DND-41 (cell line): ENCODE measurements around the gene FTO.

Experiments used
- ATAC-seq: fragments of 200-7000 bp; cut with Tn5 transposase; 3 replicates; pipeline ENCODE4 v1.9.1; 2021; ENCODE audit warnings: low read depth; ENCODE audit not compliant: insufficient read depth
- DNase-seq: peaks from one replicate; pipeline ENCODE4 v3.0.0-alpha.2; 2020
- H2AFZ ChIP-seq: 2 replicates; pipeline ENCODE4 v1.6.0; 2012; ENCODE audit warnings: low read depth, low read length
- H3K27ac ChIP-seq: 2 replicates; pipeline ENCODE4 v1.5.1; 2012; ENCODE audit warnings: low read length, inconsistent platforms
- H3K27me3 ChIP-seq: fragments of 200-600 bp; sonication (generic); 2 replicates; pipeline ENCODE4 v1.6.0; 2012; ENCODE audit warnings: low read length, mild to moderate bottlenecking, inconsistent platforms; ENCODE audit not compliant: insufficient read depth, poor library complexity
- H3K36me3 ChIP-seq: 2 replicates; pipeline ENCODE4 v1.5.1; 2012; ENCODE audit warnings: low read length, inconsistent platforms; ENCODE audit not compliant: insufficient read depth
- H3K4me1 ChIP-seq: 2 replicates; pipeline ENCODE4 v1.5.1; 2012; ENCODE audit warnings: mild to moderate bottlenecking, low read length; ENCODE audit not compliant: insufficient read depth
- H3K4me2 ChIP-seq: 2 replicates; pipeline ENCODE4 v1.6.0; 2012; ENCODE audit warnings: mild to moderate bottlenecking, moderate library complexity, low read length, inconsistent platforms; ENCODE audit not compliant: insufficient read depth
- H3K4me3 ChIP-seq, 2 experiments: fragments of 200-600 bp in 1 of 2; shearing (Covaris generic) in 1 of 2; 2 replicates each; pipeline ENCODE4 v1.5.1; 2012 to 2016; ENCODE audit warnings: inconsistent platforms in 2 of 2, low read length in 2 of 2, mild to moderate bottlenecking in 2 of 2, low read depth in 1 of 2, moderate library complexity in 1 of 2
- H3K79me2 ChIP-seq: 2 replicates; pipeline ENCODE4 v1.6.0; 2012; ENCODE audit warnings: low read length, inconsistent platforms; ENCODE audit not compliant: insufficient read depth
- H3K9ac ChIP-seq: 2 replicates; pipeline ENCODE4 v1.6.0; 2012; ENCODE audit warnings: low read depth, mild to moderate bottlenecking, inconsistent platforms, low read length, moderate library complexity
- H3K9me3 ChIP-seq: 2 replicates; pipeline ENCODE4 v1.5.1; 2012; ENCODE audit warnings: low read length, moderate library complexity, mild to moderate bottlenecking, inconsistent platforms; ENCODE audit not compliant: insufficient read depth, severe bottlenecking
- H4K20me1 ChIP-seq: 2 replicates; pipeline ENCODE4 v1.6.0; 2012; ENCODE audit warnings: low read length; ENCODE audit not compliant: insufficient read depth
- EZH2 ChIP-seq: IDR thresholded peaks from 3 replicates; pipeline ENCODE4 v1.6.1; 2012; ENCODE audit warnings: borderline replicate concordance, low read depth, mild to moderate bottlenecking, moderate library complexity, low read length, inconsistent platforms; ENCODE audit not compliant: severe bottlenecking
- TF ChIP-seq, protein P1 (sequence below): IDR thresholded peaks from 2 replicates; pipeline ENCODE4 v1.5.1; 2012; ENCODE audit warnings: borderline replicate concordance, low read length, moderate library complexity, mild to moderate bottlenecking; ENCODE audit not compliant: poor library complexity, severe bottlenecking; ENCODE audit errors: extremely low read depth

FTO gene

DNA sequence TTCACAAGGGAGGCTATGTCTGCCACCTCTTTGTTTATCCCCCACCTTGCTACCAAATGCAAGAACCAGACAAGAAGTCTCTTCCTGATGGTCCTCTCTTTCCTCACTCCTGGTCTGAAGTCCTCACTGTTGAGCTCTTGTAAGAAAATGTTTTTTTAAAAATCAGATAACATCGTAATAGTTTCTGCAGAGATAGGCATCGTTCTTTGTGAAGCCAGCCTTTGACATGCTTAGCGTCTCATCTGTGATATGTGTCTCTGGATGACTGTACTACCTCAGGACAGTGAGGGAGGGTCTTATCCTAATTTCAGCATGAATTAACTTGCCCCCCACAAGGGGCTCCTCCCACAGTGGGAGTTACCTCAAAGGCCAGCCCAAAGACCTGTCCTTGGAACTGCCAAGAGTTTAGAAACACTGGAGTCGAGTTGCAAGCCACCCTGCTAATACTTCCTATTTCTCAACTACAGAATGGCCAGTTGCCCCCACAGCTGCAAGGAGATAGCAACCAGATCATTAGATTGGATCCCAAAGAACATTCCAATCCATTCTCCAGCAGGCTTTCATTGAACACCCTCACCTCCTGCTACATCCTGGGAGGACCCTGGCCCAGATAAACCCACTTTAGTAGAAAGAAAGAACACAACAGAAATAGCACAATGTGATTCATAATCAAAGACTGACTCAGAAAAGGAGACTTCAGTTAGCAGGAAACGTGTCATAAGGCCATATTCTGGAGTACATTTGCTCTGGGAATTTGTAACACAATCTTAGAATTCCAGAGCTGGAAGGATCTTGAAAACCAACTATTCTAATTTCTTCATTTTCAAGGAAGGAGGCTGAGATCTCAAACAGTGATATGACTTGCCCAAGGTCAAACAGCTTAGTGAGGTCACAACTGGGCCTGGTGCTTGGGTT, 431.7 kb downstream of the FTO start:
- Histone ChIP-seq H3K4me1 (peaks cover 15% of the 10 kb centered on the region), H3K36me3 (no peaks in the 10 kb centered on the region), H3K9ac (no peak overlapping the region), H3K9me3 (no peaks in the 10 kb centered on the region), H4K20me1 (no peaks in the 10 kb centered on the region), H3K4me2 (no peak overlapping the region), H3K27me3 (no peaks in the 10 kb centered on the region), H3K27ac (no peak overlapping the region; the same call in 1 of the 2 replicates), H3K4me3 (no peak overlapping the region), H3K79me2 (no peaks in the 10 kb centered on the region), H2AFZ (no peak overlapping the region)
- no peak for ATAC-seq
- TF ChIP-seq EZH2: no peak
- TF ChIP-seq, protein P1, sequence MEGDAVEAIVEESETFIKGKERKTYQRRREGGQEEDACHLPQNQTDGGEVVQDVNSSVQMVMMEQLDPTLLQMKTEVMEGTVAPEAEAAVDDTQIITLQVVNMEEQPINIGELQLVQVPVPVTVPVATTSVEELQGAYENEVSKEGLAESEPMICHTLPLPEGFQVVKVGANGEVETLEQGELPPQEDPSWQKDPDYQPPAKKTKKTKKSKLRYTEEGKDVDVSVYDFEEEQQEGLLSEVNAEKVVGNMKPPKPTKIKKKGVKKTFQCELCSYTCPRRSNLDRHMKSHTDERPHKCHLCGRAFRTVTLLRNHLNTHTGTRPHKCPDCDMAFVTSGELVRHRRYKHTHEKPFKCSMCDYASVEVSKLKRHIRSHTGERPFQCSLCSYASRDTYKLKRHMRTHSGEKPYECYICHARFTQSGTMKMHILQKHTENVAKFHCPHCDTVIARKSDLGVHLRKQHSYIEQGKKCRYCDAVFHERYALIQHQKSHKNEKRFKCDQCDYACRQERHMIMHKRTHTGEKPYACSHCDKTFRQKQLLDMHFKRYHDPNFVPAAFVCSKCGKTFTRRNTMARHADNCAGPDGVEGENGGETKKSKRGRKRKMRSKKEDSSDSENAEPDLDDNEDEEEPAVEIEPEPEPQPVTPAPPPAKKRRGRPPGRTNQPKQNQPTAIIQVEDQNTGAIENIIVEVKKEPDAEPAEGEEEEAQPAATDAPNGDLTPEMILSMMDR: no peak
- no peak for DNase-seq

DNA sequence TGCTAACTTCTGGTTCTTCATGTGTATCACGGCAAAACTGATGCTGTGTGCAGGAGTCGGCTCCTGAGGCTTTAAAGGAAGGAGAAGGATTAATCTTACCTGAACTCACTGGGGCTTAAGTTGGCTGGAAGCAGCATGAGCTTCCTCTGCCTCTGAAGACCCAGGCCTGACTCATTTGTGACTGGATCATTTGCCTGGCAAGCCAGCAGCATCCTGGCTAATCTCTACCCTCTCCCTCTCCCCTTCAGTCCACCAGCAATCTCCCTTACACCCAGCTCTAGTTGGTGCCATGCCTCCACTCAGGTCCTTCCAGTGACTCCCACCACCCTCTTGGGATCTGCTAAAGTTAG, 432.3 kb downstream of the FTO start:
- Histone ChIP-seq H4K20me1 (no peaks in the 10 kb centered on the region), H3K4me3 (no peak overlapping the region), H3K27ac (no peak overlapping the region; the same call in 1 of the 2 replicates), H3K79me2 (no peaks in the 10 kb centered on the region), H3K27me3 (no peaks in the 10 kb centered on the region), H3K9me3 (no peaks in the 10 kb centered on the region), H3K4me1 (peaks cover 21% of the 10 kb centered on the region), H3K9ac (no peak overlapping the region), H2AFZ (no peak overlapping the region), H3K36me3 (no peaks in the 10 kb centered on the region), H3K4me2 (no peak overlapping the region)
- ATAC-seq (no peak), DNase-seq (no peak)
- TF ChIP-seq, protein P1: no peak

DNA sequence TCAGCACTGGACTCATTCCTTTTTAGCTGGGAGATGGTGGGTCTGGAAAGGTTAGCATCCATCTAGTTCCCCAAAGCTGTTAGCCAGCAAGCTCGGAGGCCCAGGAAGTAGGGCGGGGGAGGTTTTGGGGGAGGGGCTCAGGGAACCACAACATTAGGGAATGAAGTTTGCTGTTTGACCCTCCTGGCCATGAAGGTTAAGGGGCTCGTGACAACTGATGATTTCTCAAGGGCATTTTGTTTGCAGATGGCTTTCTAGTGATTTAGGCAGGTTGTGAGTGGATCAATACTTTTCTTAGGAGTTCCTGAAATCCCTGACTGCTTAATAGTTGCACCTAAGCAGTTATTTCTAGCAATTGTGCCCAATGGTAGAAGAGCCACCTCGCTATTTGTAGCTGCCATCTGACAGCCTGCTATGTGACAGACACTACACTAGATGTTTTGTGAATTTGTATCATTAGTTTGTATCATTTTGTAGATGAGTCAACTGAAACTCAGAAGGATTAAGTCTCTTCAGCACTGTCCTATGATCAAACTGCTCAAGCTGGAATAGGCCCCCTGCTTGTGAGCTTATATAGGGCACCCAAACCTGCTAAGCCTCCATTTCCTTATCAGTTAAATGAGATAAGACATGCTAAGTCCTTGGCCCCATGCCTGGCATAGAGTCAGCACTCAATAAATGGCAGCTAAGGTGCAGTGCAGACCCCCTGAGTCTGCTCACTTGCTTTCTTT, 436.3 kb downstream of the FTO start:
- Histone ChIP-seq H2AFZ (no peak overlapping the region), H3K4me2 (no peak overlapping the region), H3K27ac (peak overlapping the region; percentile 99), H4K20me1 (no peaks in the 10 kb centered on the region), H3K27me3 (no peaks in the 10 kb centered on the region), H3K9me3 (no peaks in the 10 kb centered on the region), H3K36me3 (no peaks in the 10 kb centered on the region), H3K79me2 (no peaks in the 10 kb centered on the region), H3K9ac (no peak overlapping the region), H3K4me3 (no peak overlapping the region), H3K4me1 (peaks cover 61% of the 10 kb centered on the region)
- no peak for TF ChIP-seq EZH2
- TF ChIP-seq, protein P1: peak; percentile 53
- ATAC-seq (peak; percentile 33; the same call in 2 of the 3 replicates), DNase-seq (peak; percentile 57)
